ENCODE measurements around the gene KSR1. TPM values are rescaled to one million over a fixed set of nuclear protein-coding genes. Genes with fewer than 3 reads are reported as not detected.

Gene KSR1
- total RNA-seq, 1 experiment from 2014 or later, result 41.7 TPM

DNA sequence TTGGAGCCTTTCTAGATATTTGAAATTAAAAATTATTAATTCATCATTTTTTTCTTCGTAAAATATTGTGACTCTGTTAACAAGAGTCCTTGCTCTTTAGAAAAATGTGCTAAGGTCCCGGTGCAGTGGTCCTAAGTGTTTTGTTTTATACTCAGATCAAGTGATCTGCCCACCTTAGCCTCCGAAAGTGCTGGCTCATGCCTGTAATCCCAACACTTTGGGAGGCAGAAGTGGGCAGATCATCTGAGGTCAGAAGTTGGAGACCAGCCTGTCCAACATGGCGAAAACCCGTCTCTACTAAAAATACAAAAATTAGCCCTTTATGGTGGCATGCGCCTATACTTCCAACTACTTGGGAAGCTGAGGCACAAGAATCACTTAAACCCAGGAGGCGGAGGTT lies 92.1 kb downstream of the KSR1 start:
- no TSS peak for BruUV-seq (replicated peaks)
- no peak overlapping the region for H3K4me3 ChIP-seq (ENCODE audit: low read depth, low read length, poor library complexity, severe bottlenecking)
- TF ChIP-seq EZH2 (IDR thresholded peaks at IDR 0.05; ENCODE audit: borderline replicate concordance, low read depth, low read length, poor library complexity, severe bottlenecking), result no peak
- TF ChIP-seq, protein P1, sequence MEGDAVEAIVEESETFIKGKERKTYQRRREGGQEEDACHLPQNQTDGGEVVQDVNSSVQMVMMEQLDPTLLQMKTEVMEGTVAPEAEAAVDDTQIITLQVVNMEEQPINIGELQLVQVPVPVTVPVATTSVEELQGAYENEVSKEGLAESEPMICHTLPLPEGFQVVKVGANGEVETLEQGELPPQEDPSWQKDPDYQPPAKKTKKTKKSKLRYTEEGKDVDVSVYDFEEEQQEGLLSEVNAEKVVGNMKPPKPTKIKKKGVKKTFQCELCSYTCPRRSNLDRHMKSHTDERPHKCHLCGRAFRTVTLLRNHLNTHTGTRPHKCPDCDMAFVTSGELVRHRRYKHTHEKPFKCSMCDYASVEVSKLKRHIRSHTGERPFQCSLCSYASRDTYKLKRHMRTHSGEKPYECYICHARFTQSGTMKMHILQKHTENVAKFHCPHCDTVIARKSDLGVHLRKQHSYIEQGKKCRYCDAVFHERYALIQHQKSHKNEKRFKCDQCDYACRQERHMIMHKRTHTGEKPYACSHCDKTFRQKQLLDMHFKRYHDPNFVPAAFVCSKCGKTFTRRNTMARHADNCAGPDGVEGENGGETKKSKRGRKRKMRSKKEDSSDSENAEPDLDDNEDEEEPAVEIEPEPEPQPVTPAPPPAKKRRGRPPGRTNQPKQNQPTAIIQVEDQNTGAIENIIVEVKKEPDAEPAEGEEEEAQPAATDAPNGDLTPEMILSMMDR (conservative IDR thresholded peaks at IDR 0.05; ENCODE audit: low read depth, low read length), result no peak
- no peaks in the 10 kb centered on the region for H3K27me3 ChIP-seq (replicated peaks; ENCODE audit: insufficient read depth, low read depth, low read length, poor library complexity)
- no peak for DNase-seq (ENCODE audit: low spot score)
- H3K9me3 ChIP-seq (ENCODE audit: low read depth, low read length, poor library complexity, severe bottlenecking), result no peaks in the 10 kb centered on the region
- POLR2A ChIA-PET (ENCODE audit: low non-redundant PET), result no interaction called here
- peaks cover 8% of the 10 kb centered on the region for H3K4me1 ChIP-seq (ENCODE audit: insufficient read depth, low read length, poor library complexity, severe bottlenecking)
- no peak overlapping the region for H3K27ac ChIP-seq (ENCODE audit: low read depth, low read length, poor library complexity, severe bottlenecking)
- no peaks in the 10 kb centered on the region for H3K36me3 ChIP-seq (ENCODE audit: insufficient read depth, low read length, poor library complexity, severe bottlenecking)
- intact Hi-C loops (cut with micrococcal nuclease; ENCODE audit: unreplicated experiment), result loop anchor here (10.0 kb wide), 1 partner anchor 46 kb away; no protein-coding TSS in a partner anchor
- CTCF ChIA-PET, result no interaction called here

DNA sequence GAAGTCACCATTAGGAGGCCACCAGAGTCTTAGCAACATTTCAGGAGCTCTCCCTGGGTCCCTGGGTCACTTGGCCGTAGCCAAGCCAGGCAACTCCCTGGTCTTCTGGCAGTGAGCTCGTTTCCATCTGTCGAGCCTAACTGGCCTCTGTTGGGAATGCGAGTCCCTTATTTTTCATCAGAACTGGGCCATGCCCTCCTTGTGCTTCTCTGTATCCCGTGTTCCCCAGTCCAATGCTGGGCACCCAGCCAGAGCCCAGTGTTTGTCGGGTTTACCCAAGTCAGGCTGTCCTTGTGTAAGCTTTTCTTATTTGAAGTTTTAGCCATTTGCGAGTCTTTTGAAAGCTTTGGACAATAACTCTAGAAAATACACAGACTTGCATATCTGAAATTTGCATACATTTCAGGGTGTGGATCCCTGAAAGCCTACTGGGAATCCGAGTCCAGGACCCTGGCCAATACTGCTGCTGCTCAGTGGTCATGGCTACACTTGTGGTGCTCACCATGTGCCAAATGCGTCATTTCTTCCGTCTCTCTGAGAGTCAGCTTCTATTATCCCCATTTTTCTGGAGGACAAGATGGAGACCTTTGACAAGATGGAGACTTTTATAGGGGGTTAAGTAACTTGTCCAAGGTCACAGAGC lies 93.1 kb downstream of the KSR1 start:
- Histone ChIP-seq H3K36me3 (ENCODE audit: insufficient read depth, low read length, poor library complexity, severe bottlenecking) (no peaks in the 10 kb centered on the region), H3K9me3 (ENCODE audit: low read depth, low read length, poor library complexity, severe bottlenecking) (no peaks in the 10 kb centered on the region), H3K4me1 (ENCODE audit: insufficient read depth, low read length, poor library complexity, severe bottlenecking) (peaks cover 8% of the 10 kb centered on the region), H3K27ac (ENCODE audit: low read depth, low read length, poor library complexity, severe bottlenecking) (no peak overlapping the region), H3K27me3 (replicated peaks; ENCODE audit: insufficient read depth, low read depth, low read length, poor library complexity) (no peaks in the 10 kb centered on the region), H3K4me3 (ENCODE audit: low read depth, low read length, poor library complexity, severe bottlenecking) (no peak overlapping the region)
- DNase-seq (ENCODE audit: low spot score), result no peak
- POLR2A ChIA-PET (ENCODE audit: low non-redundant PET), result interaction anchor here (0.6 kb wide), 1 partner anchor 12 kb away, joined by 4 read pairs; no protein-coding TSS in a partner anchor
- no peak for TF ChIP-seq EZH2 (IDR thresholded peaks at IDR 0.05; ENCODE audit: borderline replicate concordance, low read depth, low read length, poor library complexity, severe bottlenecking)
- TF ChIP-seq, protein P1 (conservative IDR thresholded peaks at IDR 0.05; ENCODE audit: low read depth, low read length), result no peak
- intact Hi-C loops (cut with micrococcal nuclease; ENCODE audit: unreplicated experiment), result loop anchor here (10.0 kb wide), 1 partner anchor 45 kb away; no protein-coding TSS in a partner anchor
- CTCF ChIA-PET, result no interaction called here
- no TSS peak for BruUV-seq (replicated peaks)

DNA sequence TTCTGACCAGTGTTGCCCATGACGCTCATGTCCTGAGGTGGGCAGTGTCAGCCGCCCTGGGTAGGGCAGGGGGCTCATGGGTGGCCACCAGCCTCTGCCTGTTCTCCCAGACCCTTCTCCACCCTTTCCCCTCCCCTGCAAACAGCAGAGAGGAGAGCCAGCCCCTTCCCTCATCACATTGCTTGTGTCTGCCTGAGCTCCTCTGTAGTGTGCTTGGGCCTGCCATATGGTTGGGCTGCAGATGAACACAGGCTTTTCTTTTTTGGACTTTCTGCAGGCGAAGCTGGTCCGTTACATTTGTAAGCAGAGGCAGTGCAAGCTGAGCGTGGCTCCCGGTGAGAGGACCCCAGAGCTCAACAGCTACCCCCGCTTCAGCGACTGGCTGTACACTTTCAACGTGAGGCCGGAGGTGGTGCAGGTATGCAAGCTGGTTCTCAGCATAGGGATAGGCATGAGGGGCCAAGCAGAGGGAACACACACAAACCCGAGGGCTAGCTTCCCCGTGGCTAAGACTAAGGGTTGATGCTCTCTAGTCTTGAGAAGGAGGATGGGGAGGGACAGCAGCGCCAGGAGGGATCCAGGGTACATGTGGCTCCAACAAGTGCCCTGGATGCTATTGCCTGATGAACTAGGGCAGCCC lies 94.2 kb downstream of the KSR1 start:
- DNase-seq (ENCODE audit: low spot score), result no peak
- Histone ChIP-seq H3K9me3 (ENCODE audit: low read depth, low read length, poor library complexity, severe bottlenecking) (no peaks in the 10 kb centered on the region), H3K27ac (ENCODE audit: low read depth, low read length, poor library complexity, severe bottlenecking) (no peak overlapping the region), H3K27me3 (replicated peaks; ENCODE audit: insufficient read depth, low read depth, low read length, poor library complexity) (no peaks in the 10 kb centered on the region), H3K36me3 (ENCODE audit: insufficient read depth, low read length, poor library complexity, severe bottlenecking) (no peaks in the 10 kb centered on the region), H3K4me3 (ENCODE audit: low read depth, low read length, poor library complexity, severe bottlenecking) (no peak overlapping the region), H3K4me1 (ENCODE audit: insufficient read depth, low read length, poor library complexity, severe bottlenecking) (peaks cover 14% of the 10 kb centered on the region)
- CTCF ChIA-PET, result no interaction called here
- intact Hi-C loops (cut with micrococcal nuclease; ENCODE audit: unreplicated experiment), result no loop called here
- POLR2A ChIA-PET (ENCODE audit: low non-redundant PET), result interaction anchor here (0.6 kb wide), 1 partner anchor 13 kb away, joined by 4 read pairs; no protein-coding TSS in a partner anchor
- TF ChIP-seq, protein P1 (conservative IDR thresholded peaks at IDR 0.05; ENCODE audit: low read depth, low read length), result no peak
- no peak for TF ChIP-seq EZH2 (IDR thresholded peaks at IDR 0.05; ENCODE audit: borderline replicate concordance, low read depth, low read length, poor library complexity, severe bottlenecking)
- no TSS peak for BruUV-seq (replicated peaks)
